SK-N-SH treated with all-trans-retinoic acid at 6 μM for 48 hours (cell line): ENCODE measurements around the gene RNF113B.

Experiments
- ATAC-seq: fragments of 200-7000 bp; cut with Tn5 transposase; 3 replicates; pipeline ENCODE4 v1.9.1; 2020; ENCODE audit warnings: mild to moderate bottlenecking, moderate library complexity
- ARNTL ChIP-seq: fragments of 450-650 bp; formaldehyde crosslinking; IDR thresholded peaks from 2 replicates; pipeline ENCODE4 v1.5.0; 2020; ENCODE audit warnings: low read depth, mild to moderate bottlenecking, moderate library complexity, borderline replicate concordance
- BACH2 ChIP-seq: fragments of 250-450 bp; sonication (Bioruptor Pico); IDR thresholded peaks from 2 replicates; pipeline ENCODE4 v1.9.0; 2021; ENCODE audit warnings: mild to moderate bottlenecking, borderline replicate concordance
- CREB5 ChIP-seq: fragments of 250-450 bp; sonication (Bioruptor Pico); IDR thresholded peaks from 2 replicates; pipeline ENCODE4 v1.5.1; 2020; ENCODE audit warnings: low read depth, mild to moderate bottlenecking, moderate library complexity
- CSDC2 ChIP-seq: fragments of 250-450 bp; sonication (Bioruptor Pico); IDR thresholded peaks from 2 replicates; pipeline ENCODE4 v1.5.0; 2020; ENCODE audit warnings: mild to moderate bottlenecking, moderate library complexity
- CSRNP3 ChIP-seq: fragments of 250-450 bp; sonication (Bioruptor Pico); IDR thresholded peaks from 2 replicates; pipeline ENCODE4 v1.5.1; 2021; ENCODE audit warnings: mild to moderate bottlenecking, moderate library complexity
- ESRRG ChIP-seq: fragments of 250-450 bp; sonication (Bioruptor Pico); IDR thresholded peaks from 2 replicates; pipeline ENCODE4 v1.6.1; 2021; ENCODE audit warnings: mild to moderate bottlenecking
- GLIS3 ChIP-seq: fragments of 250-450 bp; sonication (Bioruptor Pico); IDR thresholded peaks from 2 replicates; pipeline ENCODE4 v1.5.0; 2020; ENCODE audit warnings: mild to moderate bottlenecking, moderate library complexity
- OSR1 ChIP-seq: fragments of 250-450 bp; sonication (Bioruptor Pico); IDR thresholded peaks from 2 replicates; pipeline ENCODE4 v1.8.0; 2022; ENCODE audit warnings: moderate library complexity, mild to moderate bottlenecking, inconsistent platforms
- PATZ1 ChIP-seq: fragments of 250-450 bp; sonication (Bioruptor Pico); IDR thresholded peaks from 2 replicates; pipeline ENCODE4 v1.8.0; 2020; ENCODE audit warnings: mild to moderate bottlenecking, moderate library complexity, borderline replicate concordance
- POU6F1 ChIP-seq: fragments of 250-450 bp; sonication (Bioruptor Pico); IDR thresholded peaks from 2 replicates; pipeline ENCODE4 v1.8.0; 2021; ENCODE audit warnings: low read depth, mild to moderate bottlenecking, moderate library complexity, borderline replicate concordance
- PPARA ChIP-seq: fragments of 250-450 bp; sonication (Bioruptor Pico); IDR thresholded peaks from 2 replicates; pipeline ENCODE4 v1.5.0; 2020; ENCODE audit warnings: mild to moderate bottlenecking, borderline replicate concordance
- RARB ChIP-seq: fragments of 250-450 bp; sonication (Bioruptor Pico); IDR thresholded peaks from 2 replicates; pipeline ENCODE4 v1.8.0; 2021; ENCODE audit warnings: mild to moderate bottlenecking, moderate library complexity
- SNAI2 ChIP-seq: fragments of 250-450 bp; sonication (Bioruptor Pico); IDR thresholded peaks from 2 replicates; pipeline ENCODE4 v1.5.0; 2020; ENCODE audit warnings: mild to moderate bottlenecking, moderate library complexity
- TCF4 ChIP-seq: fragments of 250-450 bp; sonication (Bioruptor Pico); IDR thresholded peaks from 2 replicates; pipeline ENCODE4 v1.8.0; 2021; ENCODE audit warnings: mild to moderate bottlenecking, moderate library complexity, borderline replicate concordance
- TSHZ2 ChIP-seq: fragments of 250-450 bp; sonication (Bioruptor Pico); IDR thresholded peaks from 2 replicates; pipeline ENCODE4 v1.5.0; 2020; ENCODE audit warnings: mild to moderate bottlenecking, moderate library complexity
- ZC3H10 ChIP-seq: fragments of 250-450 bp; sonication (Bioruptor Pico); IDR thresholded peaks from 2 replicates; pipeline ENCODE4 v1.5.1; 2021; ENCODE audit warnings: mild to moderate bottlenecking, moderate library complexity
- ZFP3 ChIP-seq: fragments of 250-450 bp; sonication (Bioruptor Pico); IDR thresholded peaks from 2 replicates; pipeline ENCODE4 v1.5.0; 2020; ENCODE audit warnings: mild to moderate bottlenecking, moderate library complexity
- ZFP30 ChIP-seq: fragments of 450-650 bp; formaldehyde crosslinking; IDR thresholded peaks from 2 replicates; pipeline ENCODE4 v1.5.0; 2022; ENCODE audit warnings: mild to moderate bottlenecking, moderate library complexity
- ZNF565 ChIP-seq: fragments of 450-650 bp; formaldehyde crosslinking; conservative IDR thresholded peaks from 2 replicates; pipeline ENCODE4 v1.5.0; 2020; ENCODE audit warnings: low read depth, mild to moderate bottlenecking, moderate library complexity
- ZNF70 ChIP-seq: fragments of 450-650 bp; formaldehyde crosslinking; IDR thresholded peaks from 2 replicates; pipeline ENCODE4 v1.5.0; 2020; ENCODE audit warnings: mild to moderate bottlenecking, moderate library complexity
- ZNF8 ChIP-seq: fragments of 450-650 bp; formaldehyde crosslinking; IDR thresholded peaks from 2 replicates; pipeline ENCODE4 v1.5.0; 2020; ENCODE audit warnings: mild to moderate bottlenecking, moderate library complexity

The RNF113B gene

GRCh38 chr13:98187155-98187964, 10.3 kb upstream of the RNF113B start:
- TF ChIP-seq ARNTL (CRISPR knock-in tag) (no peak), ZFP30 (CRISPR knock-in tag) (no peak), SNAI2 (CRISPR knock-in tag) (no peak), POU6F1 (CRISPR knock-in tag) (no peak), TCF4 (CRISPR knock-in tag) (no peak), ZNF70 (CRISPR knock-in tag) (no peak), PPARA (CRISPR knock-in tag) (no peak), ZNF565 (CRISPR knock-in tag) (no peak), ESRRG (CRISPR knock-in tag) (no peak)
- no peak for ATAC-seq

- TF ChIP-seq BACH2 (no peak), SNAI2 (CRISPR knock-in tag) (no peak), PATZ1 (CRISPR knock-in tag) (no peak), PPARA (CRISPR knock-in tag) (no peak), POU6F1 (CRISPR knock-in tag) (no peak), ESRRG (CRISPR knock-in tag) (no peak), CSRNP3 (CRISPR knock-in tag) (no peak), TCF4 (CRISPR knock-in tag) (no peak), OSR1 (no peak), ZNF70 (CRISPR knock-in tag) (no peak), GLIS3 (CRISPR knock-in tag) (no peak), ARNTL (CRISPR knock-in tag) (no peak), ZC3H10 (no peak), RARB (CRISPR knock-in tag) (no peak), ZFP3 (CRISPR knock-in tag) (no peak)
- ATAC-seq, result no peak
These were observed 7.7 kb upstream of the RNF113B start for GRCh38 chr13:98184792-98185191.

- ATAC-seq, result no peak
- TF ChIP-seq CREB5 (no peak), OSR1 (no peak), TSHZ2 (no peak), ARNTL (CRISPR knock-in tag) (no peak), ZC3H10 (no peak), POU6F1 (CRISPR knock-in tag) (no peak), PPARA (CRISPR knock-in tag) (no peak), ZNF8 (CRISPR knock-in tag) (no peak), GLIS3 (CRISPR knock-in tag) (no peak), ZFP30 (CRISPR knock-in tag) (no peak), CSDC2 (CRISPR knock-in tag) (no peak), CSRNP3 (CRISPR knock-in tag) (no peak), TCF4 (CRISPR knock-in tag) (no peak), ZNF70 (CRISPR knock-in tag) (no peak)
These were observed 5.5 kb upstream of the RNF113B start for GRCh38 chr13:98182589-98182988.
